Measurements from ENCODE around the gene FMO5. TPM values are rescaled to one million over a fixed set of nuclear protein-coding genes. Genes with fewer than 3 reads are reported as not detected.

FMO5 gene, protein sequence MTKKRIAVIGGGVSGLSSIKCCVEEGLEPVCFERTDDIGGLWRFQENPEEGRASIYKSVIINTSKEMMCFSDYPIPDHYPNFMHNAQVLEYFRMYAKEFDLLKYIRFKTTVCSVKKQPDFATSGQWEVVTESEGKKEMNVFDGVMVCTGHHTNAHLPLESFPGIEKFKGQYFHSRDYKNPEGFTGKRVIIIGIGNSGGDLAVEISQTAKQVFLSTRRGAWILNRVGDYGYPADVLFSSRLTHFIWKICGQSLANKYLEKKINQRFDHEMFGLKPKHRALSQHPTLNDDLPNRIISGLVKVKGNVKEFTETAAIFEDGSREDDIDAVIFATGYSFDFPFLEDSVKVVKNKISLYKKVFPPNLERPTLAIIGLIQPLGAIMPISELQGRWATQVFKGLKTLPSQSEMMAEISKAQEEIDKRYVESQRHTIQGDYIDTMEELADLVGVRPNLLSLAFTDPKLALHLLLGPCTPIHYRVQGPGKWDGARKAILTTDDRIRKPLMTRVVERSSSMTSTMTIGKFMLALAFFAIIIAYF
- 10.5 TPM for polyA plus RNA-seq (ENCODE audit: insufficient read length)
- long read RNA-seq, donor 1, partial matches to known transcripts, result 5 of 6 reads
- long read RNA-seq, donor 1, other reads (novel, unspliced or antisense), result 0 of 6 reads
- long read RNA-seq, donor 2, result 0 reads
- long read RNA-seq, donor 3, result 0 reads
- long read RNA-seq, donor 4, result 0 reads
- long read RNA-seq, donor 5, partial matches to known transcripts, result 64 of 75 reads
- long read RNA-seq, donor 5, other reads (novel, unspliced or antisense), result 11 of 75 reads
- long read RNA-seq, donor 6, partial matches to known transcripts, result 5 of 6 reads
- long read RNA-seq, donor 6, other reads (novel, unspliced or antisense), result 0 of 6 reads
- long read RNA-seq, donor 7, partial matches to known transcripts, result 71 of 79 reads
- long read RNA-seq, donor 7, other reads (novel, unspliced or antisense), result 8 of 79 reads
- long read RNA-seq, donor 8, result 0 reads

DNA sequence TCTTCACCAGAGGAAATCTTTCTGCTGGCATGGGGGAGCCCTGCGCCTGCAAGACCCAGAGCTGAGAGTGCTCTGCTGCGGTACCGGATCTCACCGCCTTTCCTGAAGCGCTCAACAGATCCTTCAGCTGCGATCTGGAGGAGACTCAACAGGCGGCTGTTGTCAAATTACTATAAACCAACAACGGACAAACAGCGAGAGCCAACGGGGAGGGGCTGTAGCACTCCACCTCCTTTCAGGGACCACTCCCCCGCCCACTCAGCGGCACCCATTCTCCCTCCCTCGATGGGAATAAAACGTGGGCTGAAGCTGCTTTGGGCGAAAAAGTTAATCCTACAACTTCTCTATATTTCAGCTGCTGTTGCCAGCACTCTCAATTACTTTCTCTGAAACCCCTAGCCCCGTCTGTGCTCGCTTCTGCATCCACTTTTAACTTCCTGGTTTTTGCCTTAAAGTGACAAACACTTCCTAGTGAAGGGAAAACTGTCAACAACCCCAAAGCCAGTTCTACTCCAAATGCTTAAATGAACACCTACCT is at the start of gene FMO5:
FMO5 (minus strand) TSS at position 147 of the 538 bp plus-strand sequence. CDS start 310 bp downstream, outside the sequence.
- peak; percentile 61 for DNase-seq

DNA sequence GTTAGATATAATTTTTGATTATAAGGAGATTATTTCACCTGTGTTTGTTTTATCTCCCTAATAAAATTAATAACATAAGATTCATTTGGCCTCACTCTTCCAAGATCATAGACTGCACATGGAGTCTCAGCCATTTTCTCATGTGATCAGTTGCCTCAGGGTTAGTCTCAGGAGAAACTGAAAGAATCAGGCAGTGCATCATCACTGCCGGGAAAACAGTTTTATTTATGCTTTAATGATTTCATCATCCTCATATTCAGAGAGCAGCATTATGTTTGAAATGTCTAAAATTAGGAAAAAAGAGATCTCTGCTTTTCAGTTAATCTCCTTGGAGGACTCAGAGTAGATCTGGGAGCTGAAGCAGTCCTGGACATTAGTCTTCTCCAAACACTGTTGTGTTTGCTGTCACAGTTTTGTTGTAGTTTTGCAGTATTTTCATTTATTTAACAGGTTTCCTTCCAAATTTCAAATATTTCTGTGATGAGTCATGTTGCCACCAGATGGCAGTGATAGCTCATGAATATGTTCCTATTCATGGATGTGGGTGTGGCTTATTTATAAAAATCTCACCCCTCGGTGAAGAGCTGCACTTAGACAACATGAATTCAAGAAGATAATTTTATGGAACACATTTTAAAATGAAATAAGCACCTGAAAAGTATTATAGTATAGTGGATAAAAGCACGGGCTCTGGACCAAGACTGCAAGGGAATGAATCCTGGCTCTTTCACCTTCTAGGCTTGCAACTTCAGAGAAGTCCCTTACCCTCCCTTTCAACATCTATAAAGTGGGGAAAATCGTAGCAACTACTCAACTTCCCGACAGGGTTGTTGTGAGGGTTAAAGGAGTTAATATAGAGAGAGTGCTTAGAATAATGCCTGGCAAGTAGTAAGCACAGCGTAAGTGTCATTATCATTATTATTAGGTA is 48.5 kb upstream of the FMO5 start:
- peak; percentile 38 for DNase-seq

DNA sequence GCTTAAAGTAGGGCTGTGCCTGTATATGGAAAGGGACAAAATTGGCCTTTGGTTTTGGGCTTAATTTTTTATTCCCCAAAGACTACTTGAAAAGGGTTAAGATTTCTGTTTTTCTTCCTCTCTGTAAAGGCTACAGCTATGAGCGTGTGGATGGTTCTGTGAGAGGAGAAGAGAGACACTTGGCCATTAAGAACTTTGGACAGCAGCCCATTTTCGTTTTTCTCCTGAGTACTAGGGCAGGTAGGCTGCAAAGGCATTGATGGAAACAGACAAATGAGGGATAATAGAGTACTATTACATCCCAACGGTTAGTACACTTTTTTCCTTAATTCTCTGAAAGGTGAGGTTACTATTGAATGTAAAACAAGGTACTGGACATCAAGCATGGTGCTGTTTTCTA is 46.9 kb upstream of the FMO5 start:
- no peak for DNase-seq

DNA sequence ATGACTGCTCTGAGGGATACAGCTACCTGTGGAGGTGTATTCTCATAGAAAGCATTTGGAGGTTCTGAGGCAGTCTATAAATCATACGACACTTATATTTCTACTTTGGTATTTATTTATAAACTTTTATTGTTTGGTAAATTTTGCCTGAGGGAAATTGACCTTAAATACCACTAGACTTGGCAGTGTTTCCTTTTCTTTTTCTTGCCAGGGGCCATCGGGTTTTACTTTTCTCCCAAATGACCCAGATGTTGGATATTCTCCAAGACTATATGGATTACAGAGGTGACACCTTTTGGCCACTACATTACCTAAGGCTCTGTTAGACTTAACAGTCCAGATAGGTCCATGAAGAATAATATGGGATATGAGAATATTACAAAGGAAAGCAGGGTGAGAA is 45.6 kb upstream of the FMO5 start:
- no peak for DNase-seq

DNA sequence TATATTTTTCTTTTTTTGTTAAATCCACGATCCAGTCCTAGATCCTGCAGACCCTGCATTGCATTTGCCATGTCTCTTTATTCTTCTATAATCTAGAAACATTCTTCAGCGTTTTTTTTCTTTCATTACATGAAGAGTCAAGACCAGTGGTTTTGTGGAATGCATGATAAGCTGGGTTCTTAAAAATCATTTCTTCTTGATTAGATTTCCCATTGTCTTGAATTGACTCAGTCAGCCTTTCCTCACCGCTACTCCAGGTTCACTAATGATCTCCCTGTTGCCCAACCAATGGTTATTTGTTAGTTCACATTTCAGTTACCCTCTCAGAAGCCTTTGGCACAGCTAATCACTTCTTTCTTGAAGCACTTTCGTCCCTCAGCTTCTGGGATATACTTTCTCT is 42.6 kb upstream of the FMO5 start:
- no peak for DNase-seq

DNA sequence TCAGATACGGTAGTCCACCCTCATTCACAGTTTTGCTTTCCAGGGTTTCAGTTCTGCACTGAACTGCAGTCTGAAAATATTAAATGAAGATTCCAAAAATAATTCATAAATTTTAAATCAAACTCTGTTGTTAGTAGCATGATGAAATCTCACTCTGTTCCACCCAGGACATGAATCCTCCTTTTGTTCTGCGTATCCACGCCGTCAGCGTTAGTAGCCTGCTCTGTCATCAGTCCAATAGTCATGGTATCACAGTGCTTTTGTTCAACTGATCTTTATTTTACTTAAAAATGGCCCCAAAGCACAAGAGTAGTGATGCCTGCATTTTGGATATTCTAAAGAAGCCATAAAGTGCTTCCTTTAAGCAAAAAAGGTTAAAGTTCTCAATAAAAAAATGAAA is 41.2 kb upstream of the FMO5 start:
- DNase-seq, result no peak

DNA sequence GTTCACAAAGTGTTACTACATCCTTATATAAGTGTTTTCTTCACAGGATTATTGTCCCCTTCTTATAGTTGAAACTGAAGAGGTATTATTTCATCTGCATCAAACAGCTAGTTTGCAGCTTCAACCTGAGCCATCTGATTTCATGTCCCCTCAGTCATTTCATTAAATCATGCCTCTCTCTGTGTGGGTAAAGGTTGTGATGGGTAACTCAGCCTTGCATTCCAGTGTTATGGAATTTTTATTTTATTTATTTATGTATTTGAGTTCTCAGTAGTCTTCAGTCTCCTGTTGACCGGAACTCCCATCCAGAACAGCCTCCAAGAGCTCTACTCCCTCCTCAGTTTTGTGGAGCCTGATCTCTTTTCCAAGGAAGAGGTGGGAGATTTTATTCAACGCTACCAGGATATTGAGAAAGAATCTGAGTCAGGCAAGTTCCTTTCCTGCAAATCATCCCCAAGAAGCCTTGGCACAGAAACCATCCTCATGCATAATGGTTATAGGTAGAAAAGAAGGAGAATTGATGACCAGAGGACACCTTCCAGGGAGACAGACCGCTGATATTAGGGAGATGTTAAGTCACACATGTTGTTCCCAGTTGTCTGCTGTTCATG is 39.1 kb upstream of the FMO5 start:
- no peak for DNase-seq

DNA sequence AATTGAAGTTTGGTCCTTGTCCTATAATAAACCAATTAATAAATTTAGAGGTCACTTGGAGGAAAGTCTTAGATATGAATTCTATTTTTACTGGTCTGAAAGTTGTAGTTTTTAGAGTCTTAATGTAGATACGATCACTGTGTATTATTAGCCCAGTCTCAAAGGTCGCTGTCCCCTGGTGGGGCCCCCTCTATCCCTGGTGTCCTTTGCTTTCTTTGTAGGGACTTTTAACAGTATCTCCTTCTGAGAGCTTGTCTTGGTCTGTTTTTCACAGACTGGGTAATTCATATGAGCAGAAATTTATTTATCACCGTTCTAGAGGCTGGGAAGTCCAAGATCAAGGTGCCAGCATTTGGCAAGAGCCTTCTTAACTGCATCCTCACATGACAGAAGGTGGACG is 35.8 kb upstream of the FMO5 start:
- DNase-seq, result no peak

DNA sequence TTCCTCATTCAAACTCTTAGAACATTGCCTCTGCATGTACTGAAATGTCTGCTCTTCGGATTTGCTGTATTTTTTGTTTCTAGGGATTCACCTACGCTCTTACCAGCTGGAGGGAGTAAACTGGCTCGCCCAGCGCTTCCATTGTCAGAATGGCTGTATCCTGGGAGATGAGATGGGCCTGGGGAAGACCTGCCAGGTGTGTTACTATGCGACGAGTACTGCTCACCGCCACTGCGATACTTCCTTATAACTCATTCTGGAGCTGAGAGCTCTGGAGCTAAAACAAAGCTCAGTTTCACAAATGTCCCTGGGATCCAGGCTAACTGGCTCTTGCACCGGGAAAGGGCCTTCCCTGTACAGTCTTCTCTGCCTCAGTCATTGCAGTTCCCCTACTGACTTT is 27.4 kb upstream of the FMO5 start:
- DNase-seq, result no peak

DNA sequence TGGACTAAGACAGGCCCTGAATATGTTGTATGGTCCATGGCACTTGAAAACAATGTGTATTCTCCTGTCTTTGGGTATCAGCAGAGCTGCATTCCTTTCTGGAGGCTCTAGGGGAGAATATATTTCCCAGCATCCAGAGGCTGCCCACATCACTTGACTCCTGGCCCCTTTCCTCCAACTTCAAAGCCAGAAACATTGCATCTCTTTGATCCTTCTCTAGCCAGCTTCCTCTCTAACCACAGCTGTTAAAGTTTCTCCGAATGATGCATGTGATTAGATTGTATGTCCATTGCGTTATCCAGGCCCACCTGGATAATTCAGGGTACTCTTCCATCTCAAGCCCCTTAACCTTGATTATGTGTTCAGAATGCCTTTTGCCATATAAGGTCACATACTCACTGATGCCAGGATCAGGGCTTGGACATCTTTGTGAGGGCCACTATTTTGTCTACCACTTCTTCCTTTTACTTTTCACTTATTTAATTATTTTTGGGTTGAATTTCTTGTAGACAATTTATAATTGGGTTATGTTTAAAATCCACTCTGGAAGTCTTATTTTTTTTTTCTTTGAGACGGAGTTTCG is 22.6 kb upstream of the FMO5 start:
- DNase-seq, result no peak

DNA sequence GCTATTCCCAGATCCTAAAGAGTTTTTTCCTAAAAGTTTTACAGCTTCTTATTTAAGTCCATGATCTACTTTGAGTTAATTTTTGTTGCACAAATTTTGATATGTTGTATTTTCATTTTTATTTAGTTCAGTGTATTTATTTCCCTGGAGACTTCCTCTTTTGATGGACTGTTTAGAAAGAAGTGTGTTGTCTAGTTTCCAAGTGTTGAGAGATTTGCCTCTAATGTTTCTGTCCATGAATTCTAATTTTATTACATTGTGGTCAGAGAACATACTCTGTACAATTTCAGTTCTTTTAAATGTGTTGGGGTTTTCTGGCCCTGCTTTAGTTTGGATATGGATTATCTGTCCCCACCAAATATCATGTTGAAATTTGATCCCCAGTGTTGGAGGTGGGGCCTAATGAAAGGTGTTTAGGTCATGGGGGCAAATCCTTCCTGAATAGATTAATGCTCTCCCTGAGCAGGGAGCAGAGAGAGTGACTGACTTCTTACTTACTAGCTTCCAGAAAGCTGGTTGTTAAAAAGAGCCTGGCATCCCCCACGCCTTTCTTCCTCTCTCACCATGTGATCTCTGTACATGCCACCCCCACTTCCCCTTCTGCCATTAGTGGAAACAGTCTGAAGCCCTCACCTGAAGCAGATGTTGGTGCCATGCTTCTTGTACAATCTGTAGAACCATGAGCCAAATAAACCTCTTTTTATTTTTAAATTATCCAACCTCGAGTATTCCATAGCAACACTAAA is 21.9 kb upstream of the FMO5 start:
- no peak for DNase-seq

DNA sequence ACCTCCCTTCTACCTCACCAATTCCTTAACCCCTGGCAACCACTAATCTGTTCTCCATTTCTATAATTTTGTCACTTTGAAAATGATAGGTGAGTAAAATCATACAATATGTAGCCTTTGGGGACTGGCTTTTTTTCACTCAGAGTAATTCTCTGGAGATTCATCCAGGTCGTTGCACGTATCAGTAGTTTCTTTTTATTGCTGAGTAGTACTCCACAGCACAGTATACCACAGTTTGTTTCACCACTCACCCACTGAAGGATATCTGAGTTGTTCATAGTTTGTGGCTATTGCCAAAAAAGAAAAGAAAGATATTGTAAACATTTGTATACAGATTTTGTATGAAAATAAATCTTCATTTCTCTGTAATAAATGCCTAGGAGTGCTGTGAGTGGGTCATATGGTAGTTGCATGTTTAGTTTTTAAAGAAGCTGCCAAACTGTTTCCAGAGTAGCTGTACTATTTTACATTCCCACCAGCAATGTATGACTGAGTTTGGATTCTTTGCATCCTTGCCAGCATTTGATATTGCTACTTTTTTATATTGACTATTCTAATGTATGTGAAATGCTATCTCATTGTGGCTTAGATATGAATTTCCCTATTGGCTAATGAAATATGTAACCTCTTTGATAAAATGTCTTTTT is 21.0 kb upstream of the FMO5 start:
- DNase-seq, result no peak

DNA sequence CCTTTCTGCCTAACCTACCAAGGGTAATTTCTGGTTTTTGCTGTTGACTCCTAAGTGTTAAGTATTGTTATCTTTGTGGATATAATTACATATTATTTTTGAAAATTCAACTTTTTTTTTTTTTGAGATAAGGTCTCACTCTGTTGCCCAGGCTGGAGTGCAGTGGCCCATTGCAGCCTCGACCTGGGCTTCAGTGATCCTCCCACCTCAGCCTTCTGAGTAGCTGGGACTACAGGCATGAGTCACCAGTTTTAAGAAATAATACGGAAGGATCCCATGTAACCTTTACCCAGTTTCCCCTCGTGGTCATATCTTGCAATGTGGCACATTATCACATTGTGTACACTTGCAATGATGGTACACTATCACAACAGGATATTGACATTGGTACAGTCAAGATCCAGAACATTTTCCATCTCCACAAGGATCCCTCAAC is 20.5 kb upstream of the FMO5 start:
- no peak for DNase-seq

DNA sequence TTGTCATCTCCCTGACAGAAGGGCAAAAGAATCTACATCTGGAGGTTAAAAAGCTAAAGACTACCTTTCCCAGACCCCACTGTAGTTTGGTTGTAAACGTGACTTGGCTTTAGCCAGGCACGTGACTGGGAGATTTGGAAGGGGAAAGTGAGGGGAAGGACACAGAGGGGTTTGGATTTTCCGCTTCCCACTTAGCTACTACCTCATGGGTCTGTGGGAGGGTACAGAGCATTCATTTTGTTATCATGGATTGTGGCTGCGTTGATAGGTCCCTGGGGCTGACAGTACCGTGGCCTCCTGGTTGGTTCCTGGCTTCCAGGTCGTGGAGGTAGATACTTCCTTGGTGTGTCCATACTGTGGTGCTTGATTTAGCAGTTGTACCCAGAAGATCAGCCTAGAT is 20.0 kb upstream of the FMO5 start:
- DNase-seq, result no peak

DNA sequence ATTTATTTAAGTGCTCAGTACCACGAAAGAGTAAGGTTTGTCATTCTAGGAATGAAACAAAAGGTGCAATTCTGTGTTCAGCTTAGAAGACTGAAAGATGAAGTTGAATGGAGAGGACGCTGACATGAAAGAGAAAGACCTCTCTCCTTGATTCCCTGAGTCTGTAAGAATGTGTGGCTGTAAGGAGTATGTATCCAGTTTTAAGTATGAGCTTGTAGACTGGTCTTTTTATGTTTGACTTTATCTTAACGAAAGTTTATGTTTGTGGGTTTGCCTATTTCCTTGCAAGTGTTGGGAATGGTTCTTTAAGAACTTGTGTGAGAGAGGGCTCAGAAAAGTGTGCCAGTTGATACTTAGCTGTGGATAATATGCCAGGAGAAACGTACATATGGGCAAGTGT is 18.7 kb upstream of the FMO5 start:
- no peak for DNase-seq

DNA sequence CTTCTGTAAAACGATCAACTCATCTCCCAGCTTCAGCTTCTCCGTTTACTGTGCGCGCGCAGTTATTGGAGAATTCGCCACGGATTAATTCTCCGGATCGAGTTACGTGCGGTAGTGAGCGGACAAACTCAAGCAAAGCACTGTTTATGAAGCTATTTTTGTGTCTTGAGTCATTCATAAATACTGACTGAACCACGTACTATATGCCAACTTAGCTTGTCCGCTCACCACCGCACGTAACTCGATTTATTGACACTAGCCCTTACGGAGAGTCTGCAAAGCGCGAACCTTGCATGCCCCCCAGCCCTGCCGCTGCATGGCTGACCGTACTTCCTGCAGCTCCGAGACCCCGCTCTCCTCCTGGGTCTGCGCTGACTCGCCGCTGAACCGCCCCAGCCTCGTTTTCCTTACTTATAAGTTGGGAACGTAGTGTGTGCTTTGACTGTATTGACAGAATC is 18.1 kb upstream of the FMO5 start:
- peak; percentile 26 for DNase-seq

DNA sequence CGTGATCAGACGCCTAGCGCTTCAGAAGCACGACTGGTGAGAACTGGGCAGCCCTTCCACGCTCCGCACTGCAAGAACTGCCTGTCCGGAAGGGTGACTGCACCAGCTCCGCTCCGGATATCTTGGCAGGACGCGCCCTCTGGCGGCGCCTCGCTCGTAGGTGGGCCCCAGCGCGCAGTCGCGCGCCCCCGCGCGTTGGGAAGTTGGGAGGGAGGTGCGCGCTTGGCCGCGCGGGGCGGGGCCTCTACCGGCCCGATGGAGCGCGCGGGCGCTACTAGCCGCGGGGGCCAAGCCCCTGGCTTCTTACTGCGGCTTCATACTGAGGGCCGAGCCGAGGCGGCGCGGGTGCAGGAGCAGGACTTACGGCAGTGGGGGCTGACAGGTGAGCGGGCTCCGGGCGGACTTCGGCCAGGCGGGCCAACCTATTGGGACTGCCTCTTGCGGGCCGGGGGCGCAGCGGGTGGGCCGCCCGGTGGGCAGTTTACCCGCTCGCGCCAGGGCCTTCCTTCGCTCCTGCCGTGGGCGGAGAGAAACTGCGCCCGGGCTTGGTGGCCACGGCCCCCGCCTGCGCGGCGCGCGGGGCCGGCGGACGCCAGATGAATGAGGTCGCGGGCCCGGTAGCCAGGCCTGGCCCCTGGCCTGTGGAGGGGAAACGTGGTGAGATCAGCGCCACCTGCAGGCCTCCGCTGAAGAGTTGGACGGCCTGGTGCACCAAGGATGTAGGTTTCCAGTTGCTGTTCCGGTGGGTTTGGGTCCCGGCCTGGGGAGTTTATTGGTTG is 17.5 kb upstream of the FMO5 start, which contains the start of gene CHD1L:
CHD1L (plus strand) TSS at position 236 of the 779 bp plus-strand sequence; CDS start at position 256, 20 bp downstream.
- DNase-seq, result peak; percentile 94

DNA sequence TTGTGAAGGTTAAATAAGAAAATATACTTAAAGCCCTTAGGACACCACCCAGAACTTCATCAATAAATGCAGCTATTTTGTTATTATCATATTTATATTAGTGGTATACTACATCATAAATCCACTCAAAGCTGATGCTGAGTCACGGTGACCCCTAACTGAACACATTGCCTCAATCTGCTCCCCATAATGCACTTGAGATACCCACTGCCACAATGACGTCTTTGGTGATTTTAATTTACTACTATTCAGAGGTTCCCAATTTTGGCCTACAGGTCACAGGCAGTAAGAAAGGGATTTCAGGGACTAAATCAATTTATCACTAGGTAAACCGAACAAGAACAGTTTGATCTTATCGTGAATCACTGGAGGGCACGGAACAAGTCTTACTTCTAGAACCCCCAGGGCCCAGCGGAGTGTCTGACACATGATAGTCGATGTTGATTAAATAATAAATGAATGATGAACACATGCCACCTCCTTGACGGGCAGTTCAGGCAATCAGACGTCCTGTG is 16.9 kb upstream of the FMO5 start:
- DNase-seq, result no peak

Data from left kidney (tissue), 8 donors.